Retina (tissue), 1 donor: ENCODE data around the gene USH1G.
"Not testable (repeated sequence)": the region's sequence is repeated elsewhere in the genome, so short reads cannot be mapped to it uniquely, and the experiment has no call there.

Source experiments
- DNase-seq: peaks from one replicate; pipeline ENCODE4 v3.0.0-alpha.2; 2016

The USH1G gene

DNA sequence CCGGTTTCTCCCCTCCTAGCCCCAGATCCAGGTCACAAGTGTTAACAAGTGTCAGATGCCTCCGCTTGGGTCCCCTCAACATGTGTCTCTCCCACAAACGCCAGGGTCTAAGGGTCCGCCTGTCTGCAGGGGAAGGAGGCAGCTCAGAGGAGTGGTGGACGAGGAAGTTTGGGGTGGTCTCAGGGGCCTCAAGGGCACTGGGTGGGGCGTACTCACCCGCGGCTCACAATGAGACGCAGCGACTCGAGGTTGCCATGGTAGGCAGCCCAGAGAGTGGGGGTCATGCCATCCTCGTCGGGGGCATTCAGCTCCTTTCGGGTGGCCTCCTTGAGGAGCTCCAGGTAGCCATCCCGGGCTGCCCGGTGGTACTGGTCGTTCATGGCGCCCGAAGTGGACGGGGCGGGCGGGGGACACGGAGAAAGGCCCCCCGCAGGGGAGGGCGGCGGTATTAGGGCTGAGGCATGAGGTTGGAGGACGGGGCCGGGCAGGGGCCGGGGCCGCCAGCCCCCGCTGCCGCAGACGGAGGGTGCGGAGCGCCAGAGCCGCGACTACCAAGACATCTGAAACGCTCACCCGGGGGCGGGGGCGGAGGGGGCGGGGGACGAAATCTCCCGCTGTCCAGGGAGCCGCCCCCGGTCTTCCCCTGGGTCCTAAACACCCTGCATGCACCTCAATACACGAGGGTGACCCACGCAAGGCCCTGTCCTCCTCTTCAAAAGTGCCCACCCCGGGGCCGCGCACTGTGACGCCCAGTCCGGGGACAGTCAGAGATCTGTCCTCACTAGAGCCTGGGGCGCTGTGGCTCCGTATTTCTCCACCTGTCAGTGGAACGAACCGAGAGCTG lies at the start of gene USH1G:
Gene USH1G, minus strand, starts transcription at position 562 of the 844 bp plus-strand sequence. Its CDS starts 182 bp downstream, at position 380.
- peak; percentile 34 for DNase-seq

DNA sequence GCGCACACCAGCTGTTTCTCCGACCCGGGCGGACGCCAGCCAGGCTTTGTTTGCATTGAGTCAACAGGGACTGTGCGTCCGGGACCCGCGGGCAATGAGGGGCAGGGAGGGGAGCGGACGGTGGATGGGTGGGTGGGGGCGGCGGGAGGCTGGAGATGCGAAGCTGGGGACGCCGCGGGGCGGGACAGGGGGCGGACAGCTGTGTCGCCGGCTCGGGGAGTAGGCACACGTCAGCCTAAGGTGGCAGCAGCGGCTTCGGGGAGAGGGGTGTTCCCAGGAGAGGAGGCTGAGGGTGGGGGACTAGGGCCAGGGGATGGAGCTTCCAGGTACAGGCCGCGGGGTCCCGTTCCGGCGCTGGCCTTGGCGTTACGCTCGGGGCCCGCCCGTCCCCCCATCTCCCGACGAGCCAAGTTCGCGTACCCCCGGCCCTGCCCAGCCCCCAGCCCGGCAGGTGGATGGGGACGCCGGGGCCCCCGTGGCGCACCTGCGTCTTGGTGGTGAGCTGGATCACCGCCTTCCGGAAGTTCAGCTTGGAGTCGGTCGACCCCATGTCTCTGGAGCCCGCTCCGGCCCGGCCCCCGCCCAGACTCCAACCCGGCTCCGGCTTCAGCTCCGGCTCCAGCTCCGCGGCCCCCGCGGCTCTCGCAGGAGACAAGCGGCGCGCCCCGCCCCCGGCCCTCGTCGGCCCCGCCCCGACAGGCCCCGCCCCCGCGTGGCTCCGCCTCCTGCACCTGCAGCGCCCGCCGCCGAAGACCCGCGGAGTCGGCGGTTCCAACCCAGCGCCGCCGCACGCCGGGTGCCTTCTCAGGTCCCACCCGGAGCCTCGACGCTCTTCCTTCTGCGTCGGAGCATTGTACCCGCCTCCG lies 49.3 kb upstream of the USH1G start, which contains the start of gene HID1:
Gene HID1, minus strand, starts transcription at position 653 of the 866 bp plus-strand sequence. Its CDS starts 103 bp downstream, at position 550.
- peak; percentile 73 for DNase-seq

DNA sequence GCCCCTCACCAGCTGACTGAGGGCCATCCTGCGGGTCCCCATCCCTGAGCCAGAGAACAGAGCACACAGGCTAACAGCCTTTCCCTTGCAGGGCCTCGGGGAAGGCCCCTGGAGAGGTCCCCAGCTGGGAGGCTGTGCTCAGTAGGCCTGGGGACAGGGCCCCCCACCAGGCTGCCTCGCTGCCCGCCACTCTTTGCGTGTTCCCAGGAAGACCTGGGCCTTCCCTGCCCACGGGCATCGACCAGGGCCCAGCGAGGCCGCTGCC lies 48.7 kb upstream of the USH1G start:
- DNase-seq: peak; percentile 73

DNA sequence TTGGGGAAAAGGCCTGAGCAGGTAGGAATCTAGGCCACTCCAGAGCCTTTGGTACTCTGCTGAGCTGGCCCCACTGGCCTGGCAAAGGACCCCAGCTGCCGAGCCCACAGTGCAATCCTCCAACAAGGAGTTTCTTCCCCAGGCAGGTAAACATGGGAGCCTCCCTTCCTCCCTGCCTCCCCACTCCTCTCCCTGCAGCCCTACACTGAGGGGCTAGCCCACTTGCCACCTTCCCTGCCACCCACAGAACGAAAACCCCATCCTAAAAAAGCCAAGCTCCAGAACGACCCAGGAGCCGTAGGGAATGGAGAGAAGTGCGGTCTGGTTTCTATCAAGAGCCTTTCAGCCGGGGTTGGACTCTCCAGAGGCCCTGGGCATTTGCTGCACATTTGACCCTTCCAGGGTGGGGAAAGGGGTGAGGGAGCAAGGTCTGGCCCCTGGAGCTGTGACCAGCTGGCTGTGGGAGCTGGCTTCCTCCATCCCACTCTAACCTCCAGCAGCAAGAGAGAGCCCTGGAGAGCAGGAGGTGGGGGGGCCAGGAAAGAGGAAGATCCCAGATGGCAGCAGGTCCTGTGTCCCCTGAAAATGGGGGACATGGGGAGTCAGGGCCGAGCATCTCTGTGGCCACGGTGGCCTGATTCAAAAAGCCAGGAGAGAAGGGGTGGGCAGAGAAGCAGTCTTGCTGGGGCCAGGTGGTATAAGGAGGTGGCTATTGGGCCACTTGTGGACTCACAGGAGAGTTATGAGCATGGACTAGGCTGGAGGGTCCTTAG lies 48.2 kb upstream of the USH1G start:
- no peak for DNase-seq

DNA sequence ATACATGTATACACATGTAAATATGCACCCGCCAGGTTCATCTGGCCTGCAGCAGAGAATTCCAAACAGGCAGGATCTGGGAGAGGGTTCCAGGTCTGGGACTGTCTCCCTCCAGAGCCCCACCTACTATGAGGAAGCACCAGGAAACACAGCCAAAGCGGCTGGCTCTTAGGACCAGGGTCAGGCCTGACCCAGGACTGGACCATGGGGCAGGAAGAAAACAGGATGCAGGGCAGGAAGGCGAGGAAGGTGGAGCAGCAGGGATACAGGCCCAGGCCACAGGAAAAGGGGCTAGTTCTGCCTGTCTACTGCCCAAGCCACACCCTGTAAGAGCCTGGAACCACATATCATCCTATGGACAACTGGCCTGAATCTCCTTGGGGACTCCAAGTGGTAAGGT lies 47.3 kb upstream of the USH1G start:
- no peak for DNase-seq

DNA sequence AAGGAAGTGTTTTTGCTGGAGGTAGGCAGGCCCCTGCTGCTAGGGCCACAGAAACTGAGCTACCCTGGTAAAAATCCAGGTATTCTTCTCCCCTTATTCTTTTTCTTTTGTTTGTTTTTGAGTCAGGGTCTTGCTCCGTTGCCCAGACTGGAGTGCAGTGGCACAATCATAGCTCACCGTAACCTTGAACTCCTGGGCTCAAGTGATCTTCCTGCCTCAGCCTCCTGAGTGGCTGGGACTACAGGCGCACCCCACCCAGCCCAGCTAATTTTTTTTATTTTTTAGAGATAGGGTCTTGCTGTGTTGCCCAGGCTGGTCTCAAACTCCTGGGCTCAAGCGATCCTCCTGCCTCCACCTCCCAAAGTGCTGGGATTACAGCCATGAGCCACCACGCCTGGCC lies 46.4 kb upstream of the USH1G start:
- not testable (repeated sequence) for DNase-seq

DNA sequence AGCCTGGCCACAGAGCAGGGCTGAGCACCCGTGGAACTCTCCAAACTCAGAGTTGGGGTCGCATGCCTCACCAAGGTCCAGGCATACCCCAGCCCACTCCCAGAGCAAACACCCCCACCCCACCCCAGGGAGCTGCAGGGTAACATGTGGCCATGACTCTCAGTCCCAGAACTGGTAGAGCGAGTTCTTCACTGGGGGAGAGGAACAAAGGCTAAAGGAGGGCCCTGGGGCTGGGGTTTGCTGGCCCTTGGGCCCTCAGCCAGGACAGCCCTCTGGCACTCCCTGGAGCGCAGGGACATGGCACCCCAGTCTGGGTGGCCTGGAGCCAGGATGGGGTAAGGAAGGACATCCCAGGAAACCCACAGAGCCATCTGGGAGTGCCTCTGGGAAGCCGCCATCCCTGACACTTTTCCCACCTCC lies 45.3 kb upstream of the USH1G start:
- no peak for DNase-seq

DNA sequence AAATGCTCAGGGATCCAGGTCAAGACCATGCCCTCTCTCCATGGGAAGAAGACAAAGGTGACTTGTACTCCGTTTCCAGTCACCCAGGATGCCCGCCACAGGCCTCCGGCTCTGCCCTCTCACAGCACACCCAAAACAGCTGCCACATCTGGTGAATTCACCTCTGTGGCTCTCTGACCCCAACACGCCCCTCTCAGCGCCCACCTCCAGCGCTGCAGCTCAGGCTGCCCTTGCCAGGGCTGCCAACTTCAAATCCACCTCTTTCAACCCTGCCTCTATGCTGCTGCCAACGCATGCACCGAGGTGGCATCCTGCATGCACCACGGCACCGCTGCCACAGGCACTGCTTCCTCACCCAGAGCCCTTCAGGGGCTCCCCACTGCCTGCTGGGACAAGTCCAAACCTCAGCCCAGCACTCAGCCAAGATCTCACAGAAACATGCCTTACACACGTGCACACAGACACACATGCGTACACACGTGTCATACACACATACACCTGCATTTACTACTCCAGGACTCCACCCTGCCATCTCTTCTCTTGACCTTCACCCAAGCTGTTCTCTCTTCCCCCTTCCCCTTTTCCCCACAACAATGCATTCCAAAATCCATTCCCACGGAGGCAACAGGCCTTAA lies 42.0 kb upstream of the USH1G start:
- DNase-seq: no peak

DNA sequence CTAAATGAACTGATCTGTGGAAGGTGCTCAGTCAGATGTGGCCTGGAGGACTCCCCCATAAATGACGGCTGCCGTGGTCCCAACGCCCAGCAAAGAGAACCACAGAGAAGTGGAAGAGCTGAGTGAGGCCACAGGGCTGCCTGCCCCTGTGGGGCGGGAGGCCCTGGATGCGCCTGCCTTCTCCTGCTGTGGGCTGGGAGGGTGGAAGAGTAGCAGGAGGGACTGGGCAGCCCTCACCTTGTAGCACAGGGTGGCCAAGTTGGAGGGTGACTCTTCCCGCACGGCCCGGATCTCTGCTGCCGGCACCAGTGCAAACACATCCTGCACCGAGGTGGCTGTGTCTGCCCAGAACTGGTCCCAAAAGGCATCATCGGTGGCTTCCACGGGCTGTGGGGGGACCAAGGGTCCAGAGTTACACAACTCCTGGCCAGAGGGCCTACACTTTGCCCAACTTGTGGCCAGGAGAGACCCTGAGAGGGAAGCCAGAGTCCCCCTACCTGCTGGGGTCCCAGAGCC lies 41.2 kb upstream of the USH1G start:
- no peak for DNase-seq

DNA sequence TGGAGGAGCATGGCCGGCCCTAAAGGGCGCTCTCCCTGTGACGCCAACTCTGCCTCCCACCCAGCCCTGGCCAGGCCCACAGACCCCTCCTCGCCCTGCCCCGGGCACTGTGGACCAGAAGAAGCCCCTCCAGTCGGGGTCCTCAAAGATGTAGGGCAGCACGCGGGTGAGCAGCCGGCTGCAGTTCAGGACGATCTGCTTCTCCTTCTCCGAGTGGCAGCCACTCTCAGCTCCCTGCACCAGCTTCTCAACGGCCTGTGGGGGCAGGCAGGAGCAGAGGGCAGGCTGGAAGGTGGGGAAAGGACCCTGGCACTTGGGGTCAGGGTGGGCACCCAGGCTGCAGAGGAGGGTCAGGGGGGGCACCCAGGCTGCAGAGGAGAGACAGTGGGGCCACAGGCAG lies 40.6 kb upstream of the USH1G start:
- DNase-seq: no peak

DNA sequence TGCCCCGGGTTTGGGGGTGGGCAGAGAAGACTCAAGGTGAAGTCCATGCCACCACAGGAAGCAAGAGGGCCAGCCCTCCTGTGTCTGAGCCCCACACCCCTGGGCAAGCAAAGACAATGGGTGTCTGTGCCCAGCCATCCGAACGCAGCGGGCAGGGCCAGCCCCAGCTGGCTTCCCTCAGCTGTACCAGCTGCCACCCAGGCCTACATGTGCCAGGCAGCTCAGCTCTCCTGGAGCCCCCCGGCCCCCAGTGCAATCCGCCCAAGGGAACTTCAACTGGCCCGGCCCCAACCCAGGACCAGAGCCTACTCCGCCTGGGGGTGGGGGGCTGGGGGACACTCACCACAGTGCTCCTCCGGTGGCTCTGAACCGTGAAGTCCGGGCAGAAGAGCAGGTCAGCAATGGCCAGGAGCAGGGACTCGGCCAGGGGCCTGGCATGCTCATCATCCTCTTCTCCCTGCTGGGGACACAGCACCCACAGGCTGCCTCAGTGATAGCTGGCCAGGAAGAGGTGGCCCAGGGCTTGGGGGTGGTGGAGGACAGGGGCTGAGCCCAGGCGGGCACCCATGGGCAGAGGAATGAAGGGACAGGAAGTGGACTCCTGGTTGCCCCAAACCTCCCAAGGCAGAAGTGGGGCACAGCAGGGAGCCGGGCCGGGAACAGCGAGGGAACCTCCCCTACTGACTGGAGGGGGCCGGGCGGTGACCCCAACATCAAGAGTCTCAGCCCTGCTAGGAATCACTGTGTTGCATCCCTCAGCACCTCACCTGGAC lies 39.8 kb upstream of the USH1G start:
- no peak for DNase-seq

DNA sequence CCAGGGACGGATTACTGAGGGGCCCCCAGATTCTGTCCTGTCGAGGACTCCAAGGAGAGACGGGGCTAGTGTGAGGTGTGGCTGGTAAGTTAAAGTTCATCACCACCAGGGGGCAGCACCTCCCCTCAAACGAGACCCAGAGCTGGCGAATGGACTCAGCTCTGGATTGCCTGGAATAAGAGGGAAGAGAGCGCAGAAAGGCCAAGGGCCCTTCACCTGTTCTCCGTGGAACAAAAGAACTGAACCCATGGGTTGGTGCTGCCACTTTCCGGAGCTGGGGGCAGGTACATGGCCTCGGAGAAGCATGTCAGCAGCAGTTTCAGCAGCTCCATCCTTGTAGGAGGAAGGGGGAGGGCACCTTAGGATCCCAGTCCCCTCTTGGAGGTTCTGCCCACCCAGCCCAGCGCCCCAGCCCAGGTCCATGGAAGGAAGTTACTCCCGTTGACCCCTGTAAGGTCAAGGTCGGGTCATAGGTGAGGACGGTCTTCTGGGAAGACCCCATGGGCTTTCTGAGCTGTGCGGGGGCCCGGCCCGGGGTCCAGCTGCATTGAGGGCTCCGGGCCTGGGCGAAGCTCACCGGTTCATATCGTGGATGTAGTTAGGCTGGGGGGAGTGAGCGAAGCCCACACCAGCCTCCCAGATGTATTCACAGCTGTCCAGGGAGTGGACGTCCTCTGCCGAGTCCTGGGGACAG lies 38.7 kb upstream of the USH1G start:
- DNase-seq: peak; percentile 83

DNA sequence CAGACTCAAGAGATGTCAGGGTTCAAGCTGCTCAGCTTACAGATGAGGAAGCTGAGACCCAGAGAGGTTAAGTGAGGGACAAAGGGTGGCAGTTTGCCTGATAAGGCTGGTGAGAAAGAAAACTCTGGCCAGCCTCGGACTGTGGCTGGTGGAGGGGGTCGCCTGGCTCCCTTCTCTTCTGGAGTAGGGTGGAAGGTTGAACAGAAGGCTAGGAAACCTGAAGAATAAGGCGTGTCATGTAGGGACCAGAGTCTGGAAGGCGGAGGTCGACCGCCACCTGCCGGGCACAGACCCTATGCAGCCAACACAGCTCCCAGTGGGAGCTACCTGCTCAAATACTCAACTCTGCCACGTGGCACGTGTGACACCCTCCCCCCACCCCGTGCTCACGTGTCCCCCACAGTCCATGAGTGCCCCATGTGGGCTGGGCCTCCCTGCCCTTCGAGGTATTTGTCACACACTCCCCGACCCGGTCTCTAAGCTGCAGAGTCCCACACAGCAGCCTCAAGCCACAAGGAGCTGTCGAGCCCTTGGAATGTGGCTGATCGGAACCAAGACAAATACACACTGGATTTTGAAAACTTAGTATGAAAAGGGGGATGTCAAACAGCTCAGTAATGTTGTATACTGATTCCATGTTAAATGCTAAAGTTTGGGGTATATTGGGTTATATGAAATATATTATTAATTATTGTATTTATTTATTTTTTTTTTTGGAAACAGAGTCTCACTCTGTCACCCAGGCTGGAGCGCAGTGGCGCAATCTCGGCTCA lies 37.7 kb upstream of the USH1G start:
- DNase-seq: peak; percentile 59

DNA sequence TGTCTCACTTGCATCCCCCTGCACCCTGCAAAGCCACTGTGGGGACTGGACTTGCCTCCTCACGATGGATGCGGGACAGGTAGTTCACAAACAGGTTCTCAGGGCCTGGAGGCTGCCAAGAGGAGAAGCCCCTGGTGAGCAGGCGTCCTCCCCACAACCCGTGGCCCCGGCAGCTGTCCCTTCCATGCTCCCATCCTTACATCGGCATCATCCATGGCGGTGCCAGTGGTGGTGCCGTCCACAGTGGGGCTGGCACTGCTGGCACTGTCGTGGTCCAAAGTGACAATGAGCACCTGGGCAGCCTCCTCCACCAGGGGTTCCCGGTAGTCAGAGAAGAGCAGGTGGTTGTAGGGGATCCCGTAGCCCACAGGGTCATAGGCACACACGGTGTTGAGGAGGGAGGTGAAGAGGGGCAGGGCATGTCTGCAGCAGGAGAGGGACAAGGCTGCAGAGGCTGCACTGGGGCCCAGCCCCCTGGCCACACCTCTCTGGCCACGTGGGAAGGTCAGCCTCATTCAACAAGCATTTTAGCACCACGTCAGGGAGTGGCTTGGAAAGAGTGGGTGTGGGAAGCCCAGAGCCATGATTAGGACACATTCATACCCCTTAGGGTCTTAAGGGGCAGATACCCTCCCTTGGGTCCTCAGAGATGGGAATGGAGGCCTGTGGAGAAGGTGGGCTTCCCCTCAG lies 36.9 kb upstream of the USH1G start:
- DNase-seq: no peak

DNA sequence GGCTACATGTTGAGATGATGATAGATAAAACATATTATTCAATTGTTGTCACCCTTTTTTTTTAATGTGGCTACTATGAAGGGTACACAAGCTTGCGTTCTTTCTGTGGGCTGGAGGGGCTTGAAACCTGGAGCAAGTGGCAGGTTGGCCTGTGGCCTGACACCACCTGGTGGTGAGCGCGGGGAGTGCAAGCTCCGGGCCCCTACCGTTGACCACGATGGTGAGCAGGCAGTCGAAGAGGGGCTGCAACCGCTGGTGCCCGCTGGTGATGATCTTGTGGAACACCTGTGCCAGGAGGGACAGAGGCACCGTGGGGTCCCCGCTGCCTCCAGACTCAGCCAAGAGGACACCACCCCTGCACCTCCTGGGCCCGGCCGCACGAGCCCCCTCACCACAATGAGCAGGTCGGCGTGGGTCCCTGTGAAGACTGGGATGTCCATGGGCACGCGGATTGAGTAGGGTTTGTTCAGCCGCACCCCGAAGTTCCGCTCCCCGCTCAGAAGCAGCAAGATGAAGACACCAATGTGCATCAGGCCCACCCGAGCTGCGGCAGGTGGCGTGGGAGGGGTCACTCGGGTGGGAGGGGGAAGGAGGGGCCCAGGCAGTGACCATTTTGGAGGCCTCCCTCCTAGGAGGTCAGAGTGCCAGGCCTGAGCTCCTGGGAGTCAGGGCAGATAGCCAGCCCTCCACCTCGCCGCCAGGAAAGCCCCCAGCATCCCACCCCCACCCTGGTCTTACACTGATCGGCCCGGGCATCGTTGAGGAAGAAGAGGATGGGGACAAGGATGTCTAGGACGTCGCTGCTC lies 35.1 kb upstream of the USH1G start:
- peak; percentile 89 for DNase-seq

DNA sequence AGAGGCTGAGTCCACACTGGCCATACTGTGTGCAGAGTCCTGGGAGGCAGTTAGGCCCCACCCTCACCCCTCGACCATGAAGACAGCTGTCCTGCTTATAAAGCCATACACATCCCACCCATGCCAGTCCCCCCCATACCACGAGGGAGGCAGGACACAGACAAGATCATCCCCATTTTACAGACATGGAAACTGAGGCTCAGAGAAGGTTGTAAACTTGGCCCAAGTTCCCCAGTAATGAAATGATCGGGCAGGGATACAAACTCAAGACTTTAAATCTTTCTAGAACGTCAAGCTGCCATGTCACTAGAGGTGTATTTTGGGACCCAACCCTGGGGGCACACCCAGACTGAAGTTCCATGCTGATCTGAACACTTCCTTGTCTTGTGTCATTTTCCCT lies 33.0 kb upstream of the USH1G start:
- no peak for DNase-seq

DNA sequence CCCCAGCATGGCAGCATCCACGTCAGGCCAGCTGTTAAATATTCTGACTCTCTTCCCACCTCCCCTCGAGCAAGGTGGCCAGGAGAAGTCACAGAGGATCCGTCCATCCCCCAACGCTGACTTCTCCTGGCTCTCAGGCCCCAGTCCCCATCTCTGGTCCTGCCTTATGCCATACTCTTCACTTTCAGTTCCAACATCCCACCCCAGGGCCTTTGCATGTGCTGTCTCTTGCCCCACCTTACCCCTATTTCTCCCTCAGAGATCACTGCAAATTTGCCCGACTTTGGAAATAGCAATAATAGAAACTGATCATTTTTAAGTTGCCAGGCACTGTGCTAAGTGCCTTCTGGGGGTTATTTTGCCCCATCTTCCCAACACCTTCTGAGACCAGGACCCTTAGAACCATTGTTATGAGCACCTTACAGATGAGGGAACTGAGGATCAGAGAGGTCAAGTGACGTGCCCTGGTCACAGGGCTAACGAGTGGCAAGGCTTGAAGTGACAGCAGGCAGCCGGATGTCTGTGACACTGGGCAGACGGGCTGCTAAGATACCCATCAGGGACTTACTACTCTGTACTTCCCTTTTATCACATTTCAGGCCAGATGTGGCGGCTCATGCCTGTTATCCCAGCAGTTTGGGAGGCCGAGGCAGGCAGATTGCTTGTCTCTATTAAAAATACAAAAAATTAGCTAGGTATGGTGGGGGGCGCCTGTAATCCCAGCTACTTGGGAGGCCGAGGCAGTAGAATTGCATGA lies 31.8 kb upstream of the USH1G start:
- DNase-seq: no peak

DNA sequence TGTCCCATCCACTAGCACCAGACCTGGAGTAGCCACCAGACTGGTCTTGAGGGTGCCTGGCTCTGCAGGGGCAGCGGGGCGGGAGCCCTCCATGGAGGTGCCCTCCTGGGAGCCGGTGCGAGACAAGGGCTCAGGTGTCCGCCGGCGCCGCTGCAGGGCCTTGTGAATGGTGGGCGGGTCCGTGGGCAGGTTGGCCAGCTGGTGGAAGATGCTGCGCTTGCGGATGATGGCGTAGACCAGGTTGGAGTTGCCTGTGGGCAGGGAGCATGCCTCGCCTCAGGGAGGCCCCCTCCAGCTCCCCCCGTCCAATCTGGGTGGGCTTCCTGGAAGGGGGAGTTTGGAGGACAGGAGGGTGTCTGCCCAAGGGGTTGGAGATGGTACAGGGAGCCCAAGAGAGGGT lies 31.1 kb upstream of the USH1G start:
- no peak for DNase-seq
